GM18520 (cell line): ENCODE results near the gene RASL11A.
"Not testable (repeated sequence)": the region's sequence is repeated elsewhere in the genome, so short reads cannot be mapped to it uniquely, and the experiment has no call there.

Source experiments
- ATAC-seq: cut with Tn5 transposase; IDR thresholded peaks from one replicate; pipeline ENCODE4 v1.9.1; 2021; ENCODE audit not compliant: unreplicated experiment

The RASL11A gene

GRCh38 chr13:27296496-27296895 is 25.9 kb downstream of the RASL11A start:
- no peak for ATAC-seq

- no peak for ATAC-seq
Measured at GRCh38 chr13:27298849-27299248, 28.2 kb downstream of the RASL11A start.

DNA sequence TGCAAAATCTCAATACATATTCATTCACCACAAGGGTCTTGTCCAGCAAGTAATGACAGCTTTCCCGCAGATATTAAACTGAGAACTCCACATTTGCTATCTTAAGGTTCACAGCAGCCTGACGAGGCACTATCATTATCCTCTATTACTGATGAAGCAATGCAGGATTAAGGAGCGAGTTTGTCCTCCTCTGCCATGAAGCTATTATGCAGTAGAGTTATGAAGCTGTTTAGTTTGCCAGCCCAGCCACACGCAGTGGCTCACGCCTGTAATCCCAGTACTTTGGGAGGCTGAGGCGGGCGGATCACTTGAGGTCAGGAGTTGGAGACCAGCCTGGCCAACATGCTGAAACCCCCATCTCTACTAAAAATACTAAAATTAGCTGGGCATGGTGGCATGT is 29.8 kb downstream of the RASL11A start:
- not testable (repeated sequence) for ATAC-seq

DNA sequence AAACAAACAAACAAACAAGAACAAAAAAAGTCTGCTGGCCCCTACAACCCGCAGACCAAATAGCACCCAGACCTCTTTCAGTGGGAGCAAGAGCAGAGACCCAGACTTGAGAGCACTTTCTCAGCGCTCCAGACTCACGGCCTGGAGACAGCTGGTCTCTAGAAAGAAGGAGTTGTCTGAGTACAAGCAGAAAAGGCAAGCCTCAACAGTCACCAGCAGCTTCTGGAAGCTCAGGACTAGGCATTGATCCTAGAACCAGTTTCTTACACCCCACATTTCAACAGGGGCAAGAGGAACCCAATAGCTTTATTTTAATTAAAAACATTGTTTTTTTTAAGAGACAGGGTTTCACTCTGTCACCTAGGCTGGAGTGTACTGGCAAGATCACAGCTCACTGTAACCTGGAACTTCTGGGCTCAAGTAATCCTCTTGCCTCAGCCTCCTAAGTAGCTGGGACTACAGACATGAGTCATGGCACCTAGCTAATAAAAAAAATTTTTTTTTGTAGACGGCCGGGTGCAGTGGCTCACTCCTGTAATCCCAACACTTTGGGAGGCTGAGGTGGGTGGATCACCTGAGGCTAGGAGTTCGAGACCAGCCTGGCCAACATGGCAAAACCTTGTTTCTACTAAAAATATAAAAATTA is 30.4 kb downstream of the RASL11A start:
- ATAC-seq = no peak

- no peak for ATAC-seq
Measured at GRCh38 chr13:27302643-27303262, 32.1 kb downstream of the RASL11A start.

DNA sequence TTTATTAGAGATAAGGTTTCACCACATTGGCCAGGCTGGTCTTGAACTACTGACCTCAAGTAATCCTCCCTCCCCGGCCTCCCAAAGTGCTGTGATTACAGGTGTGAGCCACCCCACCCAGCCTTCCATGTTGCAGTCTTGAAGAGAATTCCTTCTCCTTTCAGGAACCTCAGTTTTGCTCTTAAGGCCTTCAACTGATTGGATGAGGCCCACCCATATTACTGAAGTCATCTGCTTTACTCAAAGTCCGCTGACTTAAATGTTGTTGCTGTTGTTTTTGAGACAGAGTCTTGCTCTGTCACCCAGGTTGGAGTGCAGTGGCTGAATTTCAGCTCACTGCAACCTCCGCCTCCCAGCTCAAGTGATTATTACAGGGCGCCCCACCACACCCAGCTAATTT is 33.5 kb downstream of the RASL11A start:
- ATAC-seq = no peak

- no peak for ATAC-seq
Measured at GRCh38 chr13:27304611-27305010, 34.0 kb downstream of the RASL11A start.

- ATAC-seq = no peak
Measured at GRCh38 chr13:27306364-27306763, 35.7 kb downstream of the RASL11A start.

DNA sequence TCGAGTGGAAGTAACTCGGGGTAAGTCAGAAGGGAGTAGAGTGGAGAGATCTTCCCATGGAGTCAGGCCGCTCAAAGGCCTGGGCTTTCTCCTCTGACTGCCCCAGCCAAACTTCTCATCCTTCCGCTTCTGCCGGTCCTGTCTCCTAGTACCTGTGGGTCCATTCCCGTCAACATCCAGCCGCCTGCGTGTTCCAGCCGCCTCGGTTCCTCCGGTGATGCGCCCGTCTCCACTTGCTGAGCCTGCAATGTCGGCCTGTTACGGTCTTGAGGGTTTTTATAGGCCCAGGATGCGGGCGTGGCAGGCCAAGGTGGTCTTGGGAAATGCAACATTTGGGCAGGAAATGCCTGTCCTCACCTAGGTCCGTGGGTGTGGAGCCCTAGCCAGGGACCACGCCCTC is 38.3 kb downstream of the RASL11A start:
- no peak for ATAC-seq

DNA sequence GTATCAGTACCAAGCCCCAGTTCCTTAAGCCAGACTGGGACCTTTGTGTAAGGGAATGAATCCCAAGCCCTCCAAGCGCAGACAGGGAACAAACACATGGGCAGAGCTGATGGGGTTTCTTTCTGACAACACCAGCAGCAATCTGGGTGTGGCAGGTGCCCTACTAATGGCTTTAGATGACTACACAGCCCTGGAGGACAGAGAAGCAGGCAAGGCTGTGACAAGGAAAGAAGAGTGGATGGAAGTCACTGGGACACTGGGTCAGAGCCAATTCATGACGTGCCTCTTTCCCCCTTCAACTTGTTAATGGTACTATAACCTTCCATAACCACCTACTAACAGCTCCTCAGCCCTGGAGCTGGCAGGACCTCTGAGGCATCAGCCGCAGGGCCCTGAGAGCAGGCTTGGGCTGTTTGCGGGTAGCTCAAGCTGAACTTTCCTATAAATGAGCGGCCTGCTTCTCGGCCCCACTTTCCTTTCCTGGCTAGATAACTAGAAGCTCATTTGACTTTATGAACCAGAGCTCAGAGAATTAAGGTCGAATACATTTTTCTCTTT is 38.9 kb downstream of the RASL11A start:
- no peak for ATAC-seq

DNA sequence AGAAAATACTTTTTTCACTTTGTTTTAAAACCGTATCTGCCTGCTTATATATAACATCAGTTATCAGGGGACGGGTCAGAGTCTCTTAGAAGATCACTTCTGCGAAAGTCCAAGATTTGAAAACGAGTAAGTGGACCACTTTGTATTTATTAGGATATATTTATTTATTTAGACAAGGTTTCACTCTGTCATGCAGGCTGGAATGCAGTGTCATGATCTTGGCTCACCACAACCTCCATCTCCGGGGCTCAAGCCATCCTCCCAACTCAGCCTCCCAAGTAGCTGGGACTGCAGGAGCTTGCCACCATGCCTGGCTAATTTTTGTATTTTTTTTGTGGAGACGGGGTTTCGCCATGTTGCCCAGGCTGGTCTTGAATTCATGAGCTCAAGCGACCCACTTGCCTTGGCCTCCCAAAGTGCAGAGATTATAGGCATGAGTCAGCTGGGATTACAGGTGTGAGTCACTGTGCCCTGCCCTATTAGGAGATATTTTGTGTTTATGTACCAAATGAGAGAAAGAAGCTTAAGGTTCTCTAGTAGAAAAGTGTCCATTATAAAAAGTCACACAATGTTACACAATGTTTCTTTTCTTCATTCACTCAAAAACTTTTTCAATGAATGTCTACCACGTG is 39.5 kb downstream of the RASL11A start:
- ATAC-seq = no peak

DNA sequence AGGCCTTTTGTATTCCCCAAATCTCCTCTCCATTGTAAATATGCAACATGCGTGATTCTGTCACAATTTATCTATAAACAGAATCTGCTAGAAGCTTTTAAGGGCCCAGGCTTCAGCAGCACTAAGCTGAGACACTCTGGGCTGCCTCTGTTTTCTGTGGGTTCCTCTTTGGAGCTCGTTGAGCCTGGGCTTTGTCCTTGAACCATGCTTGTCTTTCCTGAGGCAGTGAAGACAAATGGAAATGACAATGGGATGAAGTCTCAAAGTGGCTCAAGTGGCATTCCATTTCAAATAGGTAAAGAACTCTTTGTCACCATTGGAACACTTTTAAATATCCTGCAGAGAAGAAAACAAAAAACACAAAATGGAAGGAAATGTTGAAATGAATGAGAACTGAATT is 40.3 kb downstream of the RASL11A start:
- ATAC-seq = no peak

GRCh38 chr13:27311518-27312210 is 41.0 kb downstream of the RASL11A start:
- ATAC-seq = no peak

DNA sequence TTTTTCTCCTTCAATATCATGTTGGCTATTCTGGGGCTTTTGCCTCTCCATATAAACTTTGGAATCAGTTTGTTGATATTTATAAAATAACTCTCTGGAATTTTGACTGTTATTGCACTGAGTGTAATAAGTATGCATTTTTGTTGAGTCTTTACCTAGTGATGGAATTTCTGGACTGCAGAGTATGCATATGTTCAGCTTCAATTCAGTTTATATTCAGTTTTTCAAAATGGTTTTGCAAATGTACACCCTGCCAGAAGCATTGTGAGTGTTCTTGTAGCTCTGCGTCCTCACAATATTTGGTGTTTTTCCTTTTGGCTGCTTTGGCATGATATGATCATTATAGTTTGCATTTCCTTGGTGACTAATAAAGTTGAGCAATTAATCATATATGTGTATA is 43.1 kb downstream of the RASL11A start:
- ATAC-seq = no peak

GRCh38 chr13:27319404-27319803 is 48.8 kb downstream of the RASL11A start:
- no peak for ATAC-seq

- no peak for ATAC-seq
Measured at GRCh38 chr13:27321468-27322431, 51.1 kb downstream of the RASL11A start.

DNA sequence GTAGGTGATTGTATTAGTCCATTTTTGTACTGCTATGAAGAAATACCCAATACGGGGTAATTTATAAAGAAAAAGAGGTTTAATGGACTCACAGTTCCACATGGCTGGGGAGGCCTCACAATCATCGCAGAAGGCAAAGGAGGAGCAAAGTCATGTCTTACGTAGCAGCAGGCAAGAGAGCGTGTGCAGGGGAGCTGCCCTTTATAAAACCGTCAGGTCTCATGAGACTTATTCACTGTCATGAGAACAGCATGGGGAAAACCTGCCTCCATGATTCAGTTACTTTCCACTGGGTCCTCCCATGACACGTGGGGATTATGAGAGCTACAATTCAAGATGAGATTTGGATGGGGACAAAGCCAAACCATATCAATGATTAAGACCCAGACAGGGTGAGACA is 51.8 kb downstream of the RASL11A start:
- not testable (repeated sequence) for ATAC-seq
